Prostate gland (tissue), 2 donors: ENCODE measurements around the gene TSC22D1.
A peak's percentile ranks its signal among the peaks of the same experiment; 100 is the strongest.

ENCODE experiments used
- POLR2A ChIP-seq: fragments of 450-650 bp; IDR thresholded peaks from one replicate; pipeline ENCODE4 v1.6.1; 2016; ENCODE audit warnings: antibody characterized with exemption, mild to moderate bottlenecking
- POLR2AphosphoS5 ChIP-seq: sonication (generic); formaldehyde crosslinking; IDR thresholded peaks from one replicate; pipeline ENCODE4 v1.6.1; 2017; ENCODE audit warnings: antibody characterized with exemption
- TF ChIP-seq, protein P1 (sequence below), 4 experiments: fragments of 200-600 bp in 2 of 4; fragments of 450-650 bp in 2 of 4; sonication (generic) in 2 of 4; IDR thresholded peaks; 1 replicate in 3 of 4; 2 replicates in 1 of 4; pipeline ENCODE4 v1.5.1; 2016 to 2019; ENCODE audit warnings: antibody characterized with exemption in 4 of 4, mild to moderate bottlenecking in 2 of 4, moderate library complexity in 2 of 4

DNA sequence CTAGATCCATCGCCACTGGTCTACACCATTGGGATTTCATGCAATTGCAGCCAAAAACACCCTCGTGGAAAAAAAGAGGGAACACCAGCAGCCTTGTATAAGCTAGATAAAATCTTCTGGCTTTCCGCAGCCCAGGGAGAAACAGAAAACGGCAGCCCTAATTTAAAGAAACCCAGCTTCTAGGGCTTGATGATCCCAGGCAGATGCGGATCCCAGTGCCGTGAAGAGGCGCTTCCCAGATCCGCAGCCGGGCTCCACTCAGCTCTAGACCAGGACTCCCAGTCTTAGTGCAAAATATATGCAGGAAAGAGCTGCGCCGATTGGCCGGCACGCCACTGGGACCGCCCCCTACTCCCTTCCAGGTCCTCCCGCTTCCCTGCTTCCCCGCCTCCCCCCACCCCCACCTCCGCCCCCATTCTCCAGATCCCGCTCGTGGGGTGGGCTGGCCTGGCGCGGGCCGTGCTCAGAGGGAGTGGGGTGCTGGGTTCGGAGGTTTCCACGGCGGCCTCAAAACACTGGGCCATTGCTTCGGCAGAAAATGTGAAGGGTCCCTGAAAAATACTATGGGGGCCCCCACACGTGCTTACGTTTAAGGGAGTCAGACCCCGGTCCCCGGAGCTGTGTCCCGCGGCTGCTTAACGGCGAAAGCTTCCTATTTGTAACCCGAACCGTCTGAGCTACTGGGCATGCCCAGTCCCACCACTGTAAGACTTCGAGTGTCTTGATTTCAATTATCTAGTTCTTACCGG, 139.4 kb downstream of the TSC22D1 start:
- TF ChIP-seq, protein P1, sequence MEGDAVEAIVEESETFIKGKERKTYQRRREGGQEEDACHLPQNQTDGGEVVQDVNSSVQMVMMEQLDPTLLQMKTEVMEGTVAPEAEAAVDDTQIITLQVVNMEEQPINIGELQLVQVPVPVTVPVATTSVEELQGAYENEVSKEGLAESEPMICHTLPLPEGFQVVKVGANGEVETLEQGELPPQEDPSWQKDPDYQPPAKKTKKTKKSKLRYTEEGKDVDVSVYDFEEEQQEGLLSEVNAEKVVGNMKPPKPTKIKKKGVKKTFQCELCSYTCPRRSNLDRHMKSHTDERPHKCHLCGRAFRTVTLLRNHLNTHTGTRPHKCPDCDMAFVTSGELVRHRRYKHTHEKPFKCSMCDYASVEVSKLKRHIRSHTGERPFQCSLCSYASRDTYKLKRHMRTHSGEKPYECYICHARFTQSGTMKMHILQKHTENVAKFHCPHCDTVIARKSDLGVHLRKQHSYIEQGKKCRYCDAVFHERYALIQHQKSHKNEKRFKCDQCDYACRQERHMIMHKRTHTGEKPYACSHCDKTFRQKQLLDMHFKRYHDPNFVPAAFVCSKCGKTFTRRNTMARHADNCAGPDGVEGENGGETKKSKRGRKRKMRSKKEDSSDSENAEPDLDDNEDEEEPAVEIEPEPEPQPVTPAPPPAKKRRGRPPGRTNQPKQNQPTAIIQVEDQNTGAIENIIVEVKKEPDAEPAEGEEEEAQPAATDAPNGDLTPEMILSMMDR (IDR thresholded peaks at IDR 0.05) = peak in 1 of 4 experiments; percentile 31
- TF ChIP-seq POLR2AphosphoS5 (peak; percentile 99), POLR2A (peak; percentile 99)
